ENCODE data around the gene TTLL11.

The TTLL11 gene

DNA sequence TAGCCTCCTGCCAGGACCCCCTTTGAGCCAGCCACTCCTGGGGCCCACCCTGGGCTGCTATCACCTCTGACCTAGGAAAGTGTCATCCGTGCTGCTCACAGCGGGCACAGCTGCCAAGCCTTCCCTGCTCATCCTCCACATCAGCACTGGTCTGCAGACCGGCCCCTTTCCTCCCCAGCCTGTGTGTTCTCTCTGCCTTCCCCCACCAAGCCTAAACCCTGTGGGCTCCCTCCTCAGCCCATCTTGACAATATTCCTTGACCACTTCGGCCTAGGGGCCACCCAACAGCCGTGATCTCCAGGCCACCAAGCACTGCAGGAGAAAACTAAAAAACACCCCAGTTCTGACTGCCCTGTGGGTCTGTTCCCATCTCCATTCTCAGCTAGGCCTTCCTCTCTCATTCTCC is 306.6 kb downstream of the TTLL11 start:
- TF ChIP-seq, protein P1, sequence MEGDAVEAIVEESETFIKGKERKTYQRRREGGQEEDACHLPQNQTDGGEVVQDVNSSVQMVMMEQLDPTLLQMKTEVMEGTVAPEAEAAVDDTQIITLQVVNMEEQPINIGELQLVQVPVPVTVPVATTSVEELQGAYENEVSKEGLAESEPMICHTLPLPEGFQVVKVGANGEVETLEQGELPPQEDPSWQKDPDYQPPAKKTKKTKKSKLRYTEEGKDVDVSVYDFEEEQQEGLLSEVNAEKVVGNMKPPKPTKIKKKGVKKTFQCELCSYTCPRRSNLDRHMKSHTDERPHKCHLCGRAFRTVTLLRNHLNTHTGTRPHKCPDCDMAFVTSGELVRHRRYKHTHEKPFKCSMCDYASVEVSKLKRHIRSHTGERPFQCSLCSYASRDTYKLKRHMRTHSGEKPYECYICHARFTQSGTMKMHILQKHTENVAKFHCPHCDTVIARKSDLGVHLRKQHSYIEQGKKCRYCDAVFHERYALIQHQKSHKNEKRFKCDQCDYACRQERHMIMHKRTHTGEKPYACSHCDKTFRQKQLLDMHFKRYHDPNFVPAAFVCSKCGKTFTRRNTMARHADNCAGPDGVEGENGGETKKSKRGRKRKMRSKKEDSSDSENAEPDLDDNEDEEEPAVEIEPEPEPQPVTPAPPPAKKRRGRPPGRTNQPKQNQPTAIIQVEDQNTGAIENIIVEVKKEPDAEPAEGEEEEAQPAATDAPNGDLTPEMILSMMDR (IDR thresholded peaks at IDR 0.05; ENCODE audit: extremely low read depth, missing control alignments), result no peak
- DNase-seq (ENCODE audit: low spot score), result no peak

DNA sequence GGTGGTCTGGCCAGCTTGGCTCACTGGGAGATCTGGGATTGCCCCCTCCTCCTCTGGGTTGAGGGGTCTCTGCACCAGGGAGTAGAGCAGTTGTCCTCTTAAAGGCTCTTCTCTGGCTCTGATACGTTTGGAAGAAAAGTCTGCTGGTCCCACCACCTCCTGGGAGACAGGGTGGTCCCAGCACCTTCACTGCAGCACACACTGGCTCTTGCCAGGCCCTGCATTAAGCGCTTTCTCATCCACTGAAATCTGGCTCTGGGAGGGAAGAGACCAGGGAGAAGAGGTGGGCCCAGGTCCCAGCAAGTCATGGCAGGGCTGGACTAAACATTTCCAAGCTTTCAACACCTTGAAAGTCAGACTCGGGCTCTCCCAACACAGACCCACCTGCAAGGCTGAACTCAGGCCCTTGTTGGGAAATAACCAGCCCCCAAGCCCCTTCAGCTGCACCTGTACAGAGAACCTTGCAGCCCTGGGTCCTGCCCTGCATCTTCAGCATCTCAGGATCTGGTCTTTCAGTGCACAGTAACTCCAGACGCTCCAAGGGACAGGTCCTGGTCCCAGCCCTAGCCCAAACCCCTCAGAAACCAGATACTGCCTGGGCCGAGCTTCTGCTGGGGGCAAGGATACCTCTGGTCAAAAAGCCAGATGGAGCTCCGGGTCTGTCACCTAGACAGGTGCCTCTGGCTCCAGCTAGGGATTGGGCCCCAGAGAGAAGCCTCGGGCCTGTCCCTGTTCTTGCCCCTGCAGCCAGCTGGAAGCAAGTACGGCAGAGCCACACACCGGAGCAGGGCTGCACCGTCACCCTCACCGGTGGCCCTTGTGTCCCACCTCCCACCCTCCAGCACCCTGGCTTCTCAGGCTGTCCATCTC is 307.2 kb downstream of the TTLL11 start:
- TF ChIP-seq, protein P1 (IDR thresholded peaks at IDR 0.05; ENCODE audit: extremely low read depth, missing control alignments), result no peak
- no peak for DNase-seq (ENCODE audit: low spot score)

DNA sequence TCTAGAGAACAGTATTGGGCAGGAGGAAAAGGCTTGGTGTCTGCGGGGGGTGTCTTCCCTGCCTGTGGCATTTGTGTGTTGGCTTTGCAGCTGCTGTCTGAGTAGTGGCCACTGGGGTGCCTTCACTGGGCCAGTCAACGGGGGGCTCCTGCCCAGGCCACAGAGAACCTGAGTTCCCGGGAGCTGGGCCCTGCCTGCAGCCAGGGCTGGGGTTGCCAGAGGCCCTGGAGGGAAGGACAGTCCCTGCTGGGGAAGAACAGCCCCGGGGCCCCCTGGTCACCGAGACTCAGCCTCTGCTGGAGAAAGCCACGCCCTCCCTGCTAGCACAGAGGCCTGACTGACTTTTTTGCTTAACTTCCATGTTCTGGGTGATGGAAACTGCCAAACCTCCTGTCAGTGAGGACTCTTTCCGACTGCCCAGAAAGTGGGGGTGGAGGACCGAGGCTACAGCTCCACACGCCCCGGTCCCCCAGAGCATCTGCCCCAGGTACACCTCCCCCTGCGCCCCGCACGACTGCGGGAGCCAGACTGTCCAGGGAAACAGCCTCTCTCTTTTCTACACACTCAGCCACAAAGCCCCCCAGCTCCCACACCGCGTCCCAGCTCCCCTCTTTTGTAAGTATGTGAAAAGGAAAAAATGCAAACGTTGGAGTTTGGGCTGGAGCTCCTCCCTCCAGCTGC is 308.2 kb downstream of the TTLL11 start:
- DNase-seq (ENCODE audit: low spot score), result no peak
- TF ChIP-seq, protein P1 (IDR thresholded peaks at IDR 0.05; ENCODE audit: extremely low read depth, missing control alignments), result no peak

DNA sequence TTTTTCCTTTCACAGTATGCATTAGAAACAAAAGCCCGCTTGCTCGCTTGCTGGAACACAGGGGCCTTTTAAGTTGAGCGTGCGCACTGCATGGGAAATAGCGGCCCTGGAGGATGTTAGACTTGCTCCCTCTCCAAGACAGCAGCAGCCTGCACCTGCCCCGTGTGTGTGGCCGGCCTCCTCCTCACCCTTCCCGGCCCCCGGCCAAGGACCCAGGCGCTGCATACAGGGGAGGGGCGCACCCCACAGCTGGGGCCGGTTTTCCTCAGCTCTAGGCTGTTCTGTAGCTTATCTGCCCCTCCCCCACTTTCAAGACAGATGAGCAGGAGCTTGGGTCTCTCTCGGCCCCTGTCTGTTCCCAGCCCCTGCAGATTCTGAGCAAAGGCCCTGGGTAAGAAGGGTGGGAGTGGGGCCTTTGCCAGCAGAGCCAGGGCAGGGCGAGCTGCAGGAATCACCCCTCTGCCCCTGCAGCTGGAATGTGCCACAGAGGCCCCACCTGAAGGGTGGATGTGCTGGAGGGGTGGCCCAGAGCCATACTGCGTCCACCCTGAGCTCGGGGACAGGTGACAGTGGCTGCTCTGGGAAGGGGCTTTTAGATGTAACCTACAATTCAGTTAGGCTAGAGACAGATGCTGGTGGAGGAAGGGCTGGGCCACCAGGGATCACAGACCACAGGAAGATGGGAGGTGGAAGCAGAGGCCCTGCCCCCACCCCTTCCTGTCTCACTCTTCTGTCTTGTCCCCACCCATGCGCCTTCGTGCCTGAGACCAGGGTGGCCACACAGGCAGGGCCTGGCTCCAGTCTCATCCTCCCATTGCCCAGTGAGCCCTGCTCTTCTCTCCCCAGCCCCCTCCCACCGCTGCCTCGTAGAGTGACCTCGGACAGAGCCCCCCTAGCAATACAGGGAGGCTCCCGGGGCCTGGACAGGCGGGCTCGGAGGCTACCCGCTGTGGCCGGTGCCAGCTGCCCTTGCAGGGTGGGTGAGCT is 309.3 kb downstream of the TTLL11 start:
- no peak for DNase-seq (ENCODE audit: low spot score)
- TF ChIP-seq, protein P1 (IDR thresholded peaks at IDR 0.05; ENCODE audit: extremely low read depth, missing control alignments), result no peak

DNA sequence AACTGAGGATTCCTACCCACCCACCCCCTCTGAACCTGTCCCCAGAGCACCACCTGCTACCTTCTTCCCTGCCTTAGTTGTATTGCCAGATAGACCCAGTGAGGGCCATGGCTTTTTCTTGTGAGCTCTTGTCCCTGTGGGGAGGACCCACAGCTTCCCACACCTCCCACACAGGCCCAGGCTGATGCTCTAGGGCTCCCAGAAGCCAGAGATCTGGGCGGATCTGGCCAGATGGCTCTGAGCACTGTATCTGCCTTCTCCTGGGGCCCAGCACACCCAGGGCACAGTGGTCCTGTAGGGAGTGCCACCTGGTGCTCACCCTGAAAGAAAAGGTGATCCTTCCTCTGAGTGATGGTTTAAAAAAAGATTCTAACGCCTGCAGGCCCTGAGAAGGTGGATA is 310.0 kb downstream of the TTLL11 start:
- TF ChIP-seq, protein P1 (IDR thresholded peaks at IDR 0.05; ENCODE audit: extremely low read depth, missing control alignments), result no peak
- no peak for DNase-seq (ENCODE audit: low spot score)

DNA sequence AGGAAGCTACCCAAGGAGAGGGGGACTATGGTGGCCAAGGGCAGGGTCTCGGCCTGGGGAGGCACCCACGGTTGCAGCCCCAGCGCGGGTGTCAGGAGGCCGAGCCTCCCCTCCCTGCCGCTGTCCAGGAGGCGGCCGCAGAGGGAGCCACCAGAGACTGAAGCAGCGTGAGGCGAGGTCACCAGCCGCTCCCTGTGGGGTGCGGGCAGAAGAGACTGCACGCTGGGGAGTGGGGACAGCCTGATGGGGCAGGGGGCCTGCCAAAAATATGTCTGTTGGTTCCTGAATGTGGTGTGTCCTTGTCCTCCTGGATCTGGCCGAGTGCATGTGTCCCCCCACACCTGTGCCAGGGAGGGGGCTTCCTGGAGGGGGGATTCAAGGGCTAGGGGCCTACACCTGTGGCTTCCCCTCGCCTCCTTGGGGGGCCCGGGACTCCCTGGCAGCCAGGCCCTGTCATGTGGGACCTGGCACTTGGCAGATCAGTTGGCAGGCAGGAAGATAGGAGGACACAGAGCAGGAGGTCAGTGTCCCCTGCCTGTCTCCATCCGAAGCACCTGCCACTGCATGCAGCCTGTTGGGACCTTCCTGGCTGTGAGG is 310.5 kb downstream of the TTLL11 start:
- TF ChIP-seq, protein P1 (IDR thresholded peaks at IDR 0.05; ENCODE audit: extremely low read depth, missing control alignments), result no peak
- DNase-seq (ENCODE audit: low spot score), result no peak
